ENCODE results near the gene ERCC1. TPM values are rescaled to one million over a fixed set of nuclear protein-coding genes. Genes with fewer than 3 reads are reported as not detected.
A peak's percentile ranks its signal among the peaks of the same experiment; 100 is the strongest.

The ERCC1 gene
- total RNA-seq, 4 donors from 2014 or later, result 38.8 to 42.6 (median 40.0) TPM

DNA sequence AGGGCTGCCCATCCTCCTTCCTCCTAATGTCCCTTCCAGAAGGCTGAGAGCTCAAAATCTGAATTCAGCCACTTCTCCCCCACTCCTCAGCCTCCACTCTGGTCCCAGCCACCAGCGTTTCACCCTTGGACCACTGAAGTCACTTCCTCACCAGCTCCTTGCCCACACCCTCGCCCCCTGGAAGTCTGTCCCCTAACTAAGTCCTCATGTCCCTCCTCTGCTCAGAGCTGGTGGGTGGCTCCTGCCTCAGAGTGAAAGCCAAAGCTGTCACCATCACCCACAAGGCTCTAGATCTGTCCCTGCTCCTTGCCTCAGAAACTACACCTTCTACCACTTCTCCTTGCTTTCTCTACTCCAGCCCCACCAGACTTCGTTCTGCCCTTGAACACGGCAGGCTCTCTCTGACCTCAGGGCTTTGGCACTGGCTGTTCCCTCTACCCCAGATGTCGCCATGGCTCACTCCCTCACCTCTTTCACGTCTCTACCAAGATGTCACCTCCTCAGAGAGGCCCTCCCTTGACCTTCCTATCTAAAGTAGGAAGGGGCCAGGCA lies 1.7 kb downstream of the ERCC1 start:
- 76 to 83% methylated on average over 4 to 6 of the region's 6 CpGs for WGBS, 2 donors (ENCODE audit: low coverage in 1 of 2)
- Histone ChIP-seq H3K36me3 (no peaks in the 10 kb centered on the region), H3K4me3 (no peak overlapping the region), H3K4me1 (peaks cover 8 to 35% (median 17%) of the 10 kb centered on the region in 4 donors), H3K27ac (no peak overlapping the region), H3K9me3 (no peaks in the 10 kb centered on the region), H3K27me3 (no peaks in the 10 kb centered on the region)
- in situ Hi-C loops (cut with MboI; ENCODE audit: low pct_ligation_motif_present in 1 of 4, low pct_unique_long_range_greater_than_20kb in 1 of 4, low sequenced_read_pairs in 3 of 4), result no loop called here
- no peak for TF ChIP-seq POLR2AphosphoS5 (IDR thresholded peaks at IDR 0.05)
- TF ChIP-seq POLR2A (IDR thresholded peaks at IDR 0.05), result no peak
- TF ChIP-seq, protein P1, sequence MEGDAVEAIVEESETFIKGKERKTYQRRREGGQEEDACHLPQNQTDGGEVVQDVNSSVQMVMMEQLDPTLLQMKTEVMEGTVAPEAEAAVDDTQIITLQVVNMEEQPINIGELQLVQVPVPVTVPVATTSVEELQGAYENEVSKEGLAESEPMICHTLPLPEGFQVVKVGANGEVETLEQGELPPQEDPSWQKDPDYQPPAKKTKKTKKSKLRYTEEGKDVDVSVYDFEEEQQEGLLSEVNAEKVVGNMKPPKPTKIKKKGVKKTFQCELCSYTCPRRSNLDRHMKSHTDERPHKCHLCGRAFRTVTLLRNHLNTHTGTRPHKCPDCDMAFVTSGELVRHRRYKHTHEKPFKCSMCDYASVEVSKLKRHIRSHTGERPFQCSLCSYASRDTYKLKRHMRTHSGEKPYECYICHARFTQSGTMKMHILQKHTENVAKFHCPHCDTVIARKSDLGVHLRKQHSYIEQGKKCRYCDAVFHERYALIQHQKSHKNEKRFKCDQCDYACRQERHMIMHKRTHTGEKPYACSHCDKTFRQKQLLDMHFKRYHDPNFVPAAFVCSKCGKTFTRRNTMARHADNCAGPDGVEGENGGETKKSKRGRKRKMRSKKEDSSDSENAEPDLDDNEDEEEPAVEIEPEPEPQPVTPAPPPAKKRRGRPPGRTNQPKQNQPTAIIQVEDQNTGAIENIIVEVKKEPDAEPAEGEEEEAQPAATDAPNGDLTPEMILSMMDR (IDR thresholded peaks at IDR 0.05), result no peak
- no peak for TF ChIP-seq EP300 (IDR thresholded peaks at IDR 0.05; ENCODE audit: low read depth)
- intact Hi-C loops (cut with DNase I; ENCODE audit: low total_unique reads), result no loop called here
- no peak for DNase-seq

DNA sequence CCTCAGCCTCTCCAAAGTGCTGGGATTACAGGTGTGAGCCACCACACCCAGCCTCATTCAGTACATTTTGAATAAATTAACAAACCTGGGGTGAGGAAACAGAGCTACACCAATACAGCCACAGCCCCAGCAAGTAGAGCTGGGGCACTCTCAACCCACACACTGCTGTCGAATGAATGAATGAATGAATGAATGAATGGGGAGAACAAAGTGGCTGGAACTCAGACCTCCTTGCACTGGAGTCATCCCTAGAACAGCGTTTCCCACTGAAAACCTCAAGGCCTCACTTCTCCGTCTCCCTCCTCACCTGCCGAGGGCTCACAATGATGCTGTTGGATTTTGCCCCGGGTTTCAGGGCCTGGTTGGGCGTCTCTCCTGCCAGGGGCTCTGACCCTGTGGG lies 2.8 kb downstream of the ERCC1 start:
- intact Hi-C loops (cut with DNase I; ENCODE audit: low total_unique reads) (no loop called here), in situ Hi-C loops (cut with MboI; ENCODE audit: low pct_ligation_motif_present in 1 of 4, low pct_unique_long_range_greater_than_20kb in 1 of 4, low sequenced_read_pairs in 3 of 4) (no loop called here)
- WGBS, 2 donors (ENCODE audit: low coverage in 1 of 2), result 85% methylated on average over 6 of the region's 6 CpGs; no CpG with 5 or more reads in 1 of the 2 donors
- no peak overlapping the region for H3K27ac ChIP-seq
- no peaks in the 10 kb centered on the region for H3K9me3 ChIP-seq
- TF ChIP-seq, protein P1 (IDR thresholded peaks at IDR 0.05), result no peak
- TF ChIP-seq POLR2AphosphoS5 (IDR thresholded peaks at IDR 0.05) (no peak), POLR2A (IDR thresholded peaks at IDR 0.05) (no peak), EP300 (IDR thresholded peaks at IDR 0.05; ENCODE audit: low read depth) (no peak)
- no peak overlapping the region for H3K4me3 ChIP-seq
- no peaks in the 10 kb centered on the region for H3K27me3 ChIP-seq
- no peaks in the 10 kb centered on the region for H3K36me3 ChIP-seq
- peaks cover 8 to 35% (median 19%) of the 10 kb centered on the region in 4 donors for H3K4me1 ChIP-seq
- no peak for DNase-seq

DNA sequence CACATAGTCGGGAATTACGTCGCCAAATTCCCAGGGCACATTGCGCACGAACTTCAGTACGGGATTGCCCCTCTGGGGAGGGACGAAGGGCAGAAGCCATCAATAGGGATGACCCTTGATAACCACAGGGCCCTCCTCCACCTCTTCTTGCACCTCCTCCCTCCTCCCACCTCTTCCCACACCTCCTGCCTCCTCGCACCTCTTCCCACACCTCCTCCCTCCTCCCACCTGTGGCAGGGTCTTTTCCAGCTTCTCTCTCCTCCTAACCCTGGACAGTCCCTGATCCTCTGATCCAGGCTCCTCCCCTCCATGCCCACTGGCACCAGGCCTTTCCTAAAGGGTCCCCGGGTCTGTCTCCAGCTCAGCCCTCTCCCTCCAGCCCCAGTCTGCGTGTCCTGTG lies 3.4 kb downstream of the ERCC1 start:
- Histone ChIP-seq H3K36me3 (no peaks in the 10 kb centered on the region), H3K9me3 (no peaks in the 10 kb centered on the region), H3K4me3 (no peak overlapping the region), H3K4me1 (peaks cover 8 to 33% (median 19%) of the 10 kb centered on the region in 4 donors), H3K27ac (no peak overlapping the region), H3K27me3 (no peaks in the 10 kb centered on the region)
- in situ Hi-C loops (cut with MboI; ENCODE audit: low pct_ligation_motif_present in 1 of 4, low pct_unique_long_range_greater_than_20kb in 1 of 4, low sequenced_read_pairs in 3 of 4), result no loop called here
- DNase-seq, result no peak
- WGBS, 2 donors (ENCODE audit: low coverage in 1 of 2), result 86 to 92% methylated on average over 7 to 10 of the region's 10 CpGs
- TF ChIP-seq POLR2A (IDR thresholded peaks at IDR 0.05) (no peak), EP300 (IDR thresholded peaks at IDR 0.05; ENCODE audit: low read depth) (no peak), POLR2AphosphoS5 (IDR thresholded peaks at IDR 0.05) (no peak)
- TF ChIP-seq, protein P1 (IDR thresholded peaks at IDR 0.05), result no peak
- intact Hi-C loops (cut with DNase I; ENCODE audit: low total_unique reads), result no loop called here

DNA sequence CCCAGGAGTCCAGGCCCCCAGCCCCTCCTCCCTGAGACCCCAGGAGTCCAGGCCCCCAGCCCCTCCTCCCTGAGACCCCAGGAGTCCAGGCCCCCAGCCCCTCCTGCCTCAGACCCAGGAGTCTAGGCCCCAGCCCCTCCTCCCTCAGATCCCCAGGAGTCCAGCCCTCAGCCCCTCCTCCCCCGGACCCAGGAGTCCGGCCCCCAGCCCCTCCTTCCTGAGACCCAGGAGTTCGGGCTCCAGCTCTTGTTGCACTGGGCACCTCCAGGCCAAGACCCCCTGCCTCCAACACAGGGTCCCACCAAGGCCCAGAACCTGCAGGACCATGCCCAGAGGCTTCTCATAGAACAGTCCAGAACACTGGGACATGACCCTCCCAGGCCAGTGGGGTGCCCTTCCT lies 3.8 kb downstream of the ERCC1 start:
- Histone ChIP-seq H3K4me1 (peaks cover 8 to 29% (median 19%) of the 10 kb centered on the region in 4 donors), H3K4me3 (no peak overlapping the region), H3K36me3 (no peaks in the 10 kb centered on the region), H3K9me3 (no peaks in the 10 kb centered on the region), H3K27me3 (no peaks in the 10 kb centered on the region), H3K27ac (peak overlapping the region in 2 of 4 donors; percentile 17 to 23)
- in situ Hi-C loops (cut with MboI; ENCODE audit: low pct_ligation_motif_present in 1 of 4, low pct_unique_long_range_greater_than_20kb in 1 of 4, low sequenced_read_pairs in 3 of 4), result no loop called here
- intact Hi-C loops (cut with DNase I; ENCODE audit: low total_unique reads), result no loop called here
- TF ChIP-seq EP300 (IDR thresholded peaks at IDR 0.05; ENCODE audit: low read depth) (no peak), POLR2A (IDR thresholded peaks at IDR 0.05) (no peak), POLR2AphosphoS5 (IDR thresholded peaks at IDR 0.05) (no peak)
- TF ChIP-seq, protein P1 (IDR thresholded peaks at IDR 0.05), result no peak
- 33% methylated on average over 1 of the region's 3 CpGs; no CpG with 5 or more reads in 1 of the 2 donors for WGBS, 2 donors (ENCODE audit: low coverage in 1 of 2)
- DNase-seq, result no peak

All from transverse colon (tissue), 4 donors.